Muscle of leg (tissue), 16 donors: ENCODE data around the gene GABARAPL1. TPM values are rescaled to one million over a fixed set of nuclear protein-coding genes. Genes with fewer than 3 reads are reported as not detected.
A peak's percentile ranks its signal among the peaks of the same experiment; 100 is the strongest.

Experiments
- DNase-seq: peaks from one replicate; pipeline ENCODE4 v3.0.0; 2013
- H3K27ac ChIP-seq: one replicate; pipeline ENCODE4 v1.5.1; 2013; ENCODE audit warnings: mild to moderate bottlenecking, low read length, control low read depth
- H3K27me3 ChIP-seq: one replicate; pipeline ENCODE4 v1.6.1; 2013; ENCODE audit warnings: low read length; ENCODE audit not compliant: control insufficient read depth, insufficient read depth
- H3K36me3 ChIP-seq: one replicate; pipeline ENCODE4 v1.6.1; 2013; ENCODE audit warnings: low read length; ENCODE audit not compliant: control insufficient read depth, insufficient read depth
- H3K4me1 ChIP-seq: one replicate; pipeline ENCODE4 v1.6.1; 2013; ENCODE audit warnings: low read length; ENCODE audit not compliant: control insufficient read depth, insufficient read depth
- H3K4me3 ChIP-seq: one replicate; pipeline ENCODE4 v1.5.1; 2013; ENCODE audit warnings: low read length, control low read depth
- H3K9me3 ChIP-seq: replicated peaks from 2 replicates; pipeline ENCODE4 v1.6.1; 2013; ENCODE audit warnings: low read depth, low read length; ENCODE audit not compliant: control insufficient read depth
- WGBS: methylation state at CpG from one replicate; pipeline ENCODE4 v1.1.5; 2013; ENCODE audit warnings: missing lambda C conversion rate; ENCODE audit not compliant: insufficient coverage; 5-methylcytosine and 5-hydroxymethylcytosine counted together
- long read RNA-seq, 11 donors: transcript quantifications; one replicate each; lab custom pipeline, GENCODE V29; 2026
- polyA plus RNA-seq, 8 donors: library from polyadenylated mRNA; unstranded; fragments of 120-200 nt; gene quantifications; one replicate each; pipeline versions ENCODE4 v1.2.1 to v1.2.3, GENCODE V29; 2013; ENCODE audit warnings: inconsistent platforms in 1 of 8, low replicate concordance in 1 of 8; ENCODE audit not compliant: insufficient read length in 8 of 8, insufficient read depth in 1 of 8
- total RNA-seq: library from RNA; stranded (reverse); fragments of 120-200 nt; gene quantifications from one replicate; pipeline ENCODE4 v1.2.4, GENCODE V29; 2013

GABARAPL1 gene
- total RNA-seq: 21.6 TPM
- 10 to 100 TPM; 16.3 to 27.7 (median 21.1) TPM for polyA plus RNA-seq
- long read RNA-seq, donor 1, partial matches to known transcripts: 0 of 2 reads
- long read RNA-seq, donor 1, other reads (novel, unspliced or antisense): 0 of 2 reads
- long read RNA-seq, donor 2: 0 reads
- long read RNA-seq, donor 3, transcript GABARAPL1-201 (4 exons, 1,957 nt): major isoform, 6 of 6 reads
- long read RNA-seq, donor 3, partial matches to known transcripts: 0 of 6 reads
- long read RNA-seq, donor 3, other reads (novel, unspliced or antisense): 0 of 6 reads
- long read RNA-seq, donor 4, transcript GABARAPL1-201 (4 exons, 1,957 nt): major isoform, 8 of 9 reads
- long read RNA-seq, donor 4, partial matches to known transcripts: 0 of 9 reads
- long read RNA-seq, donor 4, other reads (novel, unspliced or antisense): 0 of 9 reads
- long read RNA-seq, donor 5, transcript GABARAPL1-201 (4 exons, 1,957 nt): major isoform, 24 of 24 reads
- long read RNA-seq, donor 5, partial matches to known transcripts: 0 of 24 reads
- long read RNA-seq, donor 5, other reads (novel, unspliced or antisense): 0 of 24 reads
- long read RNA-seq, donor 6, transcript GABARAPL1-201 (4 exons, 1,957 nt): major isoform, 7 of 8 reads
- long read RNA-seq, donor 6, partial matches to known transcripts: 0 of 8 reads
- long read RNA-seq, donor 6, other reads (novel, unspliced or antisense): 0 of 8 reads
- long read RNA-seq, donor 7, transcript GABARAPL1-201 (4 exons, 1,957 nt): major isoform, 9 of 10 reads
- long read RNA-seq, donor 7, partial matches to known transcripts: 0 of 10 reads
- long read RNA-seq, donor 7, other reads (novel, unspliced or antisense): 0 of 10 reads
- long read RNA-seq, donor 8, transcript GABARAPL1-201 (4 exons, 1,957 nt): major isoform, 8 of 9 reads
- long read RNA-seq, donor 8, partial matches to known transcripts: 0 of 9 reads
- long read RNA-seq, donor 8, other reads (novel, unspliced or antisense): 0 of 9 reads
- long read RNA-seq, donor 9, transcript GABARAPL1-201 (4 exons, 1,957 nt): major isoform, 13 of 13 reads
- long read RNA-seq, donor 9, partial matches to known transcripts: 0 of 13 reads
- long read RNA-seq, donor 9, other reads (novel, unspliced or antisense): 0 of 13 reads
- long read RNA-seq, donor 10, partial matches to known transcripts: 0 of 2 reads
- long read RNA-seq, donor 10, other reads (novel, unspliced or antisense): 0 of 2 reads
- long read RNA-seq, donor 11, transcript GABARAPL1-201 (4 exons, 1,957 nt): major isoform, 10 of 11 reads
- long read RNA-seq, donor 11, partial matches to known transcripts: 0 of 11 reads
- long read RNA-seq, donor 11, other reads (novel, unspliced or antisense): 0 of 11 reads

- DNase-seq: peak; percentile 91
- no peaks in the 10 kb centered on the region for H3K27me3 ChIP-seq
- WGBS: under 1% methylated on average over 28 of the region's 35 CpGs
- peaks cover 6% of the 10 kb centered on the region for H3K4me1 ChIP-seq
- H3K9me3 ChIP-seq: no peaks in the 10 kb centered on the region
- peak within 1 kb of the TSS; percentile 97 for H3K27ac ChIP-seq
- H3K4me3 ChIP-seq: peak within 1 kb of the TSS; percentile 95
- no peaks in the 10 kb centered on the region for H3K36me3 ChIP-seq
These were observed at the start of gene GABARAPL1 for GRCh38 chr12:10212739-10213131. TSS of gene GABARAPL1 (plus strand) at chr12:10212877. CDS start at chr12:10213130, 253 bp downstream.

GRCh38 chr12:10163084-10163483, 49.6 kb upstream of the GABARAPL1 start:
- WGBS: 79% methylated on average over 2 of the region's 3 CpGs
- Histone ChIP-seq H3K27me3 (no peaks in the 10 kb centered on the region), H3K4me1 (no peaks in the 10 kb centered on the region), H3K36me3 (no peaks in the 10 kb centered on the region), H3K4me3 (no peak overlapping the region), H3K9me3 (no peaks in the 10 kb centered on the region), H3K27ac (no peak overlapping the region)
- no peak for DNase-seq

GRCh38 chr12:10165421-10165820, 47.3 kb upstream of the GABARAPL1 start:
- H3K4me1 ChIP-seq: no peaks in the 10 kb centered on the region
- H3K27me3 ChIP-seq: no peaks in the 10 kb centered on the region
- DNase-seq: no peak
- no peak overlapping the region for H3K27ac ChIP-seq
- no CpG with 5 or more reads among the region's 1 CpG for WGBS
- no peaks in the 10 kb centered on the region for H3K9me3 ChIP-seq
- no peaks in the 10 kb centered on the region for H3K36me3 ChIP-seq
- no peak overlapping the region for H3K4me3 ChIP-seq

DNA sequence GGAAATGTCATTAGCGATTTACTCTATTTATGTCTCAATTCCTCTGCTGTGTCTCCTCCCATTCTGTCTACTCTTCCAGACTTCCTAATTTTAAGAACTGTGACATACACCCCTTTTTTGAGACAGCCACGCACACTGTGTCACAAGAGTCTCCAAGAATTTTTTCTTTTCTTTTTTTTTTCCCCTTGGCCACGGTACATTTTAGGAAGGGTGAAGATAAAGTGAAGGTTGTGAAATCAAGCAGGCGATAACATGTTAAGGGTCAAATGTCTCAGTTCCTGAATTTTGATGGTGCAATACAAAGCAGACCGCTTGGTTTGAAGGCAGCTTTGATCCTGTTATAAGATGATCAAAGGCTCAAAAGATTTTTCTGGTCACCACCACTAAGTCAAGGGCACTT, 45.1 kb upstream of the GABARAPL1 start:
- peak; percentile 52 for DNase-seq
- Histone ChIP-seq H3K27ac (peak overlapping the region; percentile 20), H3K27me3 (no peaks in the 10 kb centered on the region), H3K4me3 (no peak overlapping the region), H3K9me3 (no peaks in the 10 kb centered on the region), H3K36me3 (no peaks in the 10 kb centered on the region), H3K4me1 (no peaks in the 10 kb centered on the region)
- WGBS: 42% methylated on average over 2 of the region's 5 CpGs

- Histone ChIP-seq H3K27ac (no peak overlapping the region), H3K27me3 (no peaks in the 10 kb centered on the region), H3K9me3 (no peaks in the 10 kb centered on the region), H3K4me1 (no peaks in the 10 kb centered on the region), H3K36me3 (no peaks in the 10 kb centered on the region), H3K4me3 (no peak overlapping the region)
- DNase-seq: no peak
- 40% methylated on average over 1 of the region's 3 CpGs for WGBS
These were observed 43.6 kb upstream of the GABARAPL1 start for GRCh38 chr12:10169104-10169503.

DNA sequence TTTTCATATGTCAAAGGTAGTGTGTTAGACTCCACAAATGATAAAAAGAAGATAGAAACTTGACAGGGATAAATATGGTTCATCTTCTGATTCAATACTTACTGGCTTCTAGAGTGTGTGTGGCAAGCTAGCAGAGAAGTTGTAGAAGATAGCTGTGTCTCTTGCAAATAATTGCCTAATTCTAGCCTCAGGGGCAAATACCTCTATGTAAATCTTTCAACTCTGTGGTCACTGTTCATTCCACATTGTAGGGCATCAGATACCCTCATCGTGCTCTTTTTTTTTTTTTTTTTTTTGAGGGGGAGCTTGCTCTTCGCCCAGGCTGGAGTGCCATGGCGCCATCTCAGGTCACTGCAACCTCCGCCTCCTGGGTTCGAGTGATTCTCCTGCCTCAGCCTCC, 42.5 kb upstream of the GABARAPL1 start:
- no peak overlapping the region for H3K4me3 ChIP-seq
- no peak for DNase-seq
- no peak overlapping the region for H3K27ac ChIP-seq
- no peaks in the 10 kb centered on the region for H3K4me1 ChIP-seq
- no peaks in the 10 kb centered on the region for H3K9me3 ChIP-seq
- WGBS: no CpG with 5 or more reads among the region's 5 CpGs
- no peaks in the 10 kb centered on the region for H3K27me3 ChIP-seq
- no peaks in the 10 kb centered on the region for H3K36me3 ChIP-seq

DNA sequence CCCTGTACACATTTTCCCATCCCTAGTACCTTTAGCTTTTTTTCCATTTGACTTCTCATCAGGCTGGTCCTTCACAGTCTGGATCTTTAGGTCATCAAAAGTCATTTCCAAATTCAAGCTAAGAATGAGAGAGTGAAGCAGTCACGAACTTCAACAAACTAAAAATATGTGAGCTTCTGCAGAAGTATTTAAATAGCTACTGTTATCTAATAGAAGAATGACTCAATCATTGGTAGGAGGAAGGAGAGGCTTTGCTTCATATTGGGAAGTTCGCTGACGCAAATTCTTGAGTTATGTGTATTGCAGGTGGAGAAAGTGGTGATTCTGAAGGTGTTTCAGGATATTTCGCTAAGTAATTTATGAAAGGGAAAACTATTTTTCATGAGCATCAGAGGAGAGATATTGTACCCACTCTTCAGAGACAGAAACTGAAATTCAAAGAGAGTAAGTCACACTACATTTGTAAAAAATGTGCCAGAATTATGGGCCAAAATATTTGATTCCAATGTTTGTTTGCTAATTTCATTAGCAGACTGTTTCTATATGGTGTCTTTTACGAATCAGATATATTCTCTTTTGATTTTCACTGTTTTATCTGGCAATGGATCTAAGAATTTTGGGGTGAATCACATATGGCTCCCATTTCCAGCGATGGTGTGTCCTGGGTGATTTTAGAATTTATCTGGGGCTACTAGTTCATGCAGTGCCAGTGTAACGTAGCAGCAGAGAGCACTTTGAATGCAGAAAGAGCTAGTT, 40.5 kb upstream of the GABARAPL1 start, which contains the start of gene OLR1:
OLR1 (minus strand) TSS at position 160 of the 756 bp plus-strand sequence; CDS start at position 105, 55 bp downstream.
- DNase-seq: no peak
- H3K36me3 ChIP-seq: no peaks in the 10 kb centered on the region
- H3K4me3 ChIP-seq: no peak within 1 kb of the TSS
- no peak within 1 kb of the TSS for H3K27ac ChIP-seq
- 100% methylated on average over 1 of the region's 7 CpGs for WGBS
- H3K4me1 ChIP-seq: no peaks in the 10 kb centered on the region
- H3K9me3 ChIP-seq: no peaks in the 10 kb centered on the region
- H3K27me3 ChIP-seq: no peaks in the 10 kb centered on the region

GRCh38 chr12:10174986-10175614, 37.6 kb upstream of the GABARAPL1 start:
- H3K27me3 ChIP-seq: no peaks in the 10 kb centered on the region
- no peaks in the 10 kb centered on the region for H3K36me3 ChIP-seq
- no peak overlapping the region for H3K4me3 ChIP-seq
- no peaks in the 10 kb centered on the region for H3K9me3 ChIP-seq
- WGBS: no CpG with 5 or more reads among the region's 2 CpGs
- no peak overlapping the region for H3K27ac ChIP-seq
- no peak for DNase-seq
- no peaks in the 10 kb centered on the region for H3K4me1 ChIP-seq
